ENCODE results near the gene ANKMY1.

The ANKMY1 gene

DNA sequence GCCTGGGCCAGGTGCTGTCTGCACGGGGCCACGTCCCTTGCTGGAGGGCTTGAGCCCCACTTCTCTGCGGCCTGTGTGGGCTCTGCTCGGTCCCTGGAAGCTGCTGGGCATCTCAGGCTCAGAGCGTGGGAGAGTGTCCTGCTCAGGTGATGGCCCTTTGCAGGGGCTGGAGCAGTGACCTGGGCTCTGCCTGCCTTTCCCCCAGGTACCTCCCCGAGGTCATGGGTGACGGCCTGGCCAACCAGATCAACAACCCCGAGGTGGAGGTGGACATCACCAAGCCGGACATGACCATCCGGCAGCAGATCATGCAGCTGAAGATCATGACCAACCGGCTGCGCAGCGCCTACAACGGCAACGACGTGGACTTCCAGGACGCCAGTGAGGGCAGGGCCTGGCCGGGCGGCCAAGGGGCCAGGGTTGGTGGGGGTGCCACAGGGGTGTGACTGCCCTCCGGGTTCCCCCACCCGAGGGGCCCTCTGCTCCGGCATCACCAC is 92.5 kb downstream of the ANKMY1 start:
- H3K27me3 ChIP-seq (ENCODE audit: insufficient read depth, low read depth, severe bottlenecking) = no peaks in the 10 kb centered on the region

DNA sequence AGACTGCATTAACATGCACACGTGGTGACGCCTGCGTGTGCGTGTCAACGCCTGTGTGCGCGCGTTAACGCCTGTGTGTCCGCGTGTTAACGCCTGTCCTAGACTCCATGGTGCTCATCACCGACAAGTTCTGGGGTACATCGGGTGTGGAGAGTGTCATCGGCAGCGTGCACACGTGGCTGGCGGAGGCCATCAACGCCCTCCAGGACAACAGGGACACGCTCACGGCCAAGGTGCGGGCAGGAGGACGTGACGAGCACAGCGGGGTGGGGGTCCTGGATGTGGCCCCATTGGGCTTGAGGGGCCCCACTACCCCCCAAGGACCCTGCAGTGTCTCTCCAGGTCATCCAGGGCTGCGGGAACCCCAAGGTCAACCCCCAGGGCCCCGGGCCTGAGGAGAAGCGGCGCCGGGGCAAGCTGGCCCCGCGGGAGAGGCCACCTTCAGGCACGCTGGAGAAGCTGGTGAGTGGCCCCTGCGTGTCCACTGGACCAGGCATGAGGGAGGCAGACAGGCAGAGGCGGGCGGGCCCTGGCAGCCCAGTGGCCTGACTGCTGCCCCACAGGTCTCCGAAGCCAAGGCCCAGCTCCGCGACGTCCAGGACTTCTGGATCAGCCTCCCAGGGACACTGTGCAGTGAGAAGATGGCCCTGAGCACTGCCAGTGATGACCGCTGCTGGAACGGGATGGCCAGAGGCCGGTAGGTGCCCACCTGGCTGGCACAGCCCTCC is 93.1 kb downstream of the ANKMY1 start:
- no peak overlapping the region for H3K27ac ChIP-seq
- no peak overlapping the region for H3K4me3 ChIP-seq (ENCODE audit: low read depth, low read length)
- peak; percentile 8 for DNase-seq
- TF ChIP-seq, protein P1, sequence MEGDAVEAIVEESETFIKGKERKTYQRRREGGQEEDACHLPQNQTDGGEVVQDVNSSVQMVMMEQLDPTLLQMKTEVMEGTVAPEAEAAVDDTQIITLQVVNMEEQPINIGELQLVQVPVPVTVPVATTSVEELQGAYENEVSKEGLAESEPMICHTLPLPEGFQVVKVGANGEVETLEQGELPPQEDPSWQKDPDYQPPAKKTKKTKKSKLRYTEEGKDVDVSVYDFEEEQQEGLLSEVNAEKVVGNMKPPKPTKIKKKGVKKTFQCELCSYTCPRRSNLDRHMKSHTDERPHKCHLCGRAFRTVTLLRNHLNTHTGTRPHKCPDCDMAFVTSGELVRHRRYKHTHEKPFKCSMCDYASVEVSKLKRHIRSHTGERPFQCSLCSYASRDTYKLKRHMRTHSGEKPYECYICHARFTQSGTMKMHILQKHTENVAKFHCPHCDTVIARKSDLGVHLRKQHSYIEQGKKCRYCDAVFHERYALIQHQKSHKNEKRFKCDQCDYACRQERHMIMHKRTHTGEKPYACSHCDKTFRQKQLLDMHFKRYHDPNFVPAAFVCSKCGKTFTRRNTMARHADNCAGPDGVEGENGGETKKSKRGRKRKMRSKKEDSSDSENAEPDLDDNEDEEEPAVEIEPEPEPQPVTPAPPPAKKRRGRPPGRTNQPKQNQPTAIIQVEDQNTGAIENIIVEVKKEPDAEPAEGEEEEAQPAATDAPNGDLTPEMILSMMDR (IDR thresholded peaks at IDR 0.05; ENCODE audit: low read depth, low read length) = no peak
- H3K27me3 ChIP-seq (ENCODE audit: insufficient read depth, low read depth, severe bottlenecking) = no peaks in the 10 kb centered on the region
- peaks cover 11% of the 10 kb centered on the region for H3K36me3 ChIP-seq
- H3K9me3 ChIP-seq (ENCODE audit: severe bottlenecking) = no peaks in the 10 kb centered on the region

More for the DNA sequence above, 92.5 kb downstream of the ANKMY1 start:
- DNase-seq = peak; percentile 6
- TF ChIP-seq, protein P1 (IDR thresholded peaks at IDR 0.05; ENCODE audit: low read depth, low read length) = no peak
- Histone ChIP-seq H3K9me3 (ENCODE audit: severe bottlenecking) (no peaks in the 10 kb centered on the region), H3K4me3 (ENCODE audit: low read depth, low read length) (no peak overlapping the region), H3K36me3 (peaks cover 11% of the 10 kb centered on the region), H3K27ac (no peak overlapping the region)

DNA sequence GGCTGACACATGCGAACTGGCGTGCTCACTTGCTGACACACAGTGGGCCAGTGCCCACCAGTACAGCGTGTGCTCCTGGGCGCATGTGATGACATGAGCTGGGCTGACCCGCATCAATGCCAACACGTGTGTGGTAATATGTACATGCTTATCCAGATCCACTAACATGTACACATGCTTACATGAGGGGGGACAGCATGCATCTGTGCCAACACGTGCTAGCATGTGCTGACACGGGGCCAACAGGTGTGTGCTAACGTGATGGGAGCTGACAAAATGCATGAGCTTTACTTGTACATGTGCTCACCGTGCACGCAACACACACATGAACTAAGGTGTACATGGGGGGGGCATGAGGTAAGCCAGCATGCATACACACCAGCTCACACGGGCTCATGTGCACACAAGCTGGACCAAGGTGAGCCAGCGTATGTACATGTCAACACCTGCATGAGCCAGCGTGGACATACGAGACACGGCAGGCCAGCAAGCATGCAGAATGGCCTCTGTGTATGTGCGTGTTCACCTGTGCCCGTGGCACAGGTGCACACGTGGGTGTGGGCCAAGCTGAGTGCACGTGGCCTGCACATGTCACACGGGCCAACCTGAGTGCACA is 93.8 kb downstream of the ANKMY1 start:
- H3K4me3 ChIP-seq (ENCODE audit: low read depth, low read length) = no peak overlapping the region
- TF ChIP-seq, protein P1 (IDR thresholded peaks at IDR 0.05; ENCODE audit: low read depth, low read length) = no peak
- peaks cover 11% of the 10 kb centered on the region for H3K36me3 ChIP-seq
- no peak for DNase-seq
- H3K27ac ChIP-seq = no peak overlapping the region
- no peaks in the 10 kb centered on the region for H3K9me3 ChIP-seq (ENCODE audit: severe bottlenecking)
- H3K27me3 ChIP-seq (ENCODE audit: insufficient read depth, low read depth, severe bottlenecking) = no peaks in the 10 kb centered on the region

DNA sequence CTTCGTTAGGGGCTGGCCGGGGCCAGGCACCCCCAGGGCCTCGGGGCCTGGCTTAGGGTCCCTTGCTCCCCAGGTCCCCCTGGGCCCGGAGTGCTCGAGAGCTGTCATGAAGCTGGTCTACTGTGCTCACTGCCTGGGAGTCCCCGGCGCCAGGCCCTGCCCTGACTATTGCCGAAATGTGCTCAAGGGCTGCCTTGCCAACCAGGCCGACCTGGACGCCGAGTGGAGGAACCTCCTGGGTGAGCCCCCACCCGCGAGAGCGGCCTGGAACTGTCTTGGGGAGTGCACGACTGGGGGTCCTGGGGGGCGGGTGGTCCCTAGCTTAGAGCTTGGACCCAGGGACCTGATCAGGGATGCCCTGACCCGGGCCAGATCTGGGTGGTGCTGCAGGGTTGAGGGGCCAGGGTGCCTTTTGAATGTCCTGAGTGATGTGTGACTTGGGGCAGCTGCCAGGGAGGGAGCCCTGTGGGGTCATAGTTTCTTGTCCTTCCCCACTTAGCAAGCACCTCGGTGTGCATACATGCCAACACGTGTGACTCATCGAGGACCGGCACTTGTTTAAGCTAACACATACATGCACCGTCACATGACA is 94.4 kb downstream of the ANKMY1 start:
- H3K36me3 ChIP-seq = peaks cover 11% of the 10 kb centered on the region
- TF ChIP-seq, protein P1 (IDR thresholded peaks at IDR 0.05; ENCODE audit: low read depth, low read length) = no peak
- H3K27me3 ChIP-seq (ENCODE audit: insufficient read depth, low read depth, severe bottlenecking) = no peaks in the 10 kb centered on the region
- peak; percentile 7 for DNase-seq
- no peak overlapping the region for H3K27ac ChIP-seq
- no peak overlapping the region for H3K4me3 ChIP-seq (ENCODE audit: low read depth, low read length)
- no peaks in the 10 kb centered on the region for H3K9me3 ChIP-seq (ENCODE audit: severe bottlenecking)

DNA sequence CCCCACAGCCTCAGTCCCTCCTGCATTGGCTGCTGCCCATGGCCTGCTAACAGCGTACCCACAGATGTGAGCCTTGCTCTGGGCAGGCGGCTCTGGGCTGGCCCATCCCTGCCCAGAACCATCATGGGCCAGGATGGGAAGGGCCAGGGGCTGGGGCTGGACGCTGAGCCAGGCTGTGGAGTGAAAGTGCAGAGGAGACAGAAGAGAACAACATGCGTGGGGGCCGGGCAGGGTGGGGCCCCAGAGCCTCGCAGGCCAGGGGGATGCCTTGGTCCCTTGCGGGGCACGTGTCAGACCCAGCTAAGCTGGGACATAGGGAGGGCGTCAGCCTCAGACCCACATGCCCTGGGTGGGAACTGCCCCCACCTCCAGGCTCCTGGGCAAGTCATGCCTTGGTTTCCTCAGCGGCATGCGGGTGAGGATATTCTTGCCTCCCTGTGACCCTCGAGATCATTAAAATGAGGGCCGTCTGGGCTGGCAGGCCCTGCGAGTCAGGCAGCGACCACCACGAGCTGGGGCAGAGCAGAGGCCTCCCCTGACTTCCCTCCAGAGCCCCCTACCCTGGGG is 95.0 kb downstream of the ANKMY1 start:
- no peaks in the 10 kb centered on the region for H3K9me3 ChIP-seq (ENCODE audit: severe bottlenecking)
- H3K36me3 ChIP-seq = peaks cover 11% of the 10 kb centered on the region
- peak; percentile 4 for DNase-seq
- TF ChIP-seq, protein P1 (IDR thresholded peaks at IDR 0.05; ENCODE audit: low read depth, low read length) = no peak
- H3K27me3 ChIP-seq (ENCODE audit: insufficient read depth, low read depth, severe bottlenecking) = no peaks in the 10 kb centered on the region
- H3K4me3 ChIP-seq (ENCODE audit: low read depth, low read length) = no peak overlapping the region
- H3K27ac ChIP-seq = no peak overlapping the region
